Omental fat pad (tissue), 4 donors: ENCODE data around the gene ADAM12. TPM values are rescaled to one million over a fixed set of nuclear protein-coding genes. Genes with fewer than 3 reads are reported as not detected.
A peak's percentile ranks its signal among the peaks of the same experiment; 100 is the strongest.

Experiments
- ATAC-seq: fragments of 150-250 bp; one replicate; pipeline ENCODE4 v1.9.1; 2016; ENCODE audit warnings: mild to moderate bottlenecking, moderate library complexity; ENCODE audit not compliant: low FRiP score
- DNase-seq: peaks from one replicate; pipeline ENCODE4 v3.0.0-alpha.2; 2019; ENCODE audit warnings: low spot score
- CTCF ChIP-seq, 3 donors: fragments of 450-650 bp; IDR thresholded peaks; one replicate each; pipeline ENCODE4 v1.5.1; 2016 to 2017; ENCODE audit warnings: antibody characterized with exemption in 3 of 3, mild to moderate bottlenecking in 3 of 3, moderate library complexity in 2 of 3
- total RNA-seq, 4 donors: library from RNA; depleted of rRNA; stranded (reverse); fragments of >200 nt; gene quantifications; one replicate each; pipeline ENCODE4 v1.1.0, GENCODE V29; 2016

Gene ADAM12
- total RNA-seq, 4 donors from 2014 or later, result 4.9 to 24.4 (median 10.9) TPM

- no peak for DNase-seq
- peak; percentile 57 for ATAC-seq
- TF ChIP-seq CTCF (IDR thresholded peaks at IDR 0.05), result no peak
Measured at GRCh38 chr10:126421756-126422256, 33.5 kb upstream of the ADAM12 start.

DNA sequence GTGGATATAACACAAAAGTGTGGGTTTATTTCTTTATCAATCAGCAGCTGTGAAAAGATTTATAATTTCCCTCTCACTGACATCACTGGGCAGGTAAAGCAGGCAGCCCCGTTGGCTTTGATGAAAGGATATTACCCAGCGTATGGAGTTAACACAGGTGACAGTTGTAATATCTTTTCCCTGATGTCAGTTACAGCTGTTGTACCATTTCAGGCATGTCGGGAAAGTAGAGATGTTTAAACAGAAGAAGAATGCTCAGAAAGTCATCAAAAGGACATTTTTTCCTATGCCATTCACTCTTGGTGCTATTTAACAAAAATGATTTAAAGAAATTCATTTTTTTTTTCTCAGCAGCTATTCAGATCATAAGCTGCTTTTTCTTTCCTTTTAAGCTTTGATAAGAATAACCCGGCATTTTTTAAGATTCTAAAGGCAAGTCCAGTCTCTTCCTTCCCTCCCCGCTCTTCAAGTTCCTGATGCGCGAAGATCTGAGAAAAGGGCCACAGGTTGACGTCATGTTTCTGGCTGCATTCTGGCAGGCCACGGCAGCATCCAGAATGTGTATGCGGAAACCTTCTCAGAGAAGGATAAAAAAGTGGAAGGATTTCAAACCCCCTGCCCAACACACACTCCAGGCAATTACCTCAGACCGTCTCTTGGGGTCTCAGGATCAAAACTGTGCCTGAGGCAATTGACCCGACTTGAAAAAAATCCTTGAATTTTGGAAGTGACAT, 32.5 kb upstream of the ADAM12 start:
- DNase-seq (no peak), ATAC-seq (no peak)
- TF ChIP-seq CTCF (IDR thresholded peaks at IDR 0.05), result no peak

DNA sequence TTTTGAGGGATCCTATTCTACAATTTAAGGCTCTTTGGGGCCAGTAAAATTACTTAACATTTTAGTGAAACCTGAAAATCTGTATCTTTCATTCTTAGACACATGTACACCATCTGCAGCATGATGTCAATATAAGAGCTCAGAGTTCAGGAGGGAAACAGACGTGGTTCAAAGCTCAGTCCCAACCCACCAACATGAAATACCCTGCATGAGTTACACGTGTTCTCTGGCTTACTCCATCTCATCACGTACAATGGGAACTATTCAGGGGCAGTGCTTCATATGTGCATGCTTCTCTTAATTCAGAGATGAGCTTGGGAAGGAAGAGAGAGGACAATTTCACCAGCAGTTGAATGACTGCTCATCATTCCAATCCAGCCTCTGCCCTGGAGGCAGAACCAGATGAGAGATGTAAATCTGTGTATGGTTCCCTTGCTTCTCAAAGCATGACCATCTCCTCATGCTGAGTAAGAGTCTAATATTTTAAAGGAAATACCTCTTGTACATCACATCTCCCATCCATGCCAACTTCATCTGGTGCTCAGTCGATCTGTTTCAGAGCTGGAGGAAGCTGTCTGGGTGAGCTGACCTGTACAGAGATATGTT, 29.0 kb upstream of the ADAM12 start:
- TF ChIP-seq CTCF (IDR thresholded peaks at IDR 0.05), result no peak
- no peak for ATAC-seq
- DNase-seq, result no peak

DNA sequence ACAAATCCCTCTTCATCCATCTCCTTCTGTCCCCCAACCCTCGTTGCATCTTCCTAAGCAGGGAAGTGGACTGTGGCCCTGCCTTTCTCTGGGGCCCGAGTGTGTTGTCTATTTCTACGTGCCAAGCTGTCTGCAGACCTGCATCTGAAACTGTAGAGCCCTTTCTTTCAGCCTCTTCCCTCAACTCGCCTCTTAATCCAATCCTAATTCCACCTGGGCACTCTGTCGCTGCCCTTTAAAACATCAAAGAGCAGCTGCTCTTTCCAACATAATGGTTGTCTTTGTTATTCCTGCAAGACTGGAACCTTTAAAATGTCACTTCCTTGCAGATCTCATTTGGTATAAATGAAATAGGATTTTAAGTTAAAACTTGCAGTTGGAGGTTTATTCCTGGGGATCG, 21.5 kb upstream of the ADAM12 start:
- no peak for TF ChIP-seq CTCF (IDR thresholded peaks at IDR 0.05)
- no peak for ATAC-seq
- DNase-seq, result no peak

DNA sequence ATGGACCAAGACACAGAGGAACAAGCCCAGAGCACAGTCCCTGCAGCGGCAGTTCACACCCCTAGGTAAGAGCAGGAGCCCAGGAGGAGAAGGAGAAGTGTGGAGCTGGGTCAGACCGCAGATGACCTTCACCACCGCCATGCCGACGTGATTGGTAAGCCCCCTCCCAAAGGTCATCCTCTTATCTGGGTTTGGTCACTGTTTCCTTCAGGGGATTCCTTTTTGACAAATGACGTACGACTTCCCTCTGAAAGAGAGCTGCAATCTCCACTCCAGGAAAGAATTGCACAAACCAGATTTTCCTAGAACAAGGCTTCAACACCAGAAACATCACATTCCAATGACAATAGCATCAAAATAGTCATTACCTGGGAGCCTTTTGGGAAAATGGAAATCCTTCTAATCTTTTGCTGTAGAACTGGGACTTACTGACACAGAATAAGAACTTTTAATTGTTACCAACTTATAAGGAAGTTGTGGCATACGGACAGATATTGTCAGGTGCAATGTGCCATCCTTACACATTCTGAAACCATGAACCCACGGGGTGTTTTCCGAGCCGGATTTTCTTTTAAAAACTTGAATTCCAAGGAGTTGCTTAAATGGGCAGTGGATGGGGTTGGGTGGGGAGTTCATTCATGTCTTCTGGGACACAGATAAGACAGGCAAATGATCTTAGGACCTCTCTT, 20.8 kb upstream of the ADAM12 start:
- ATAC-seq (no peak), DNase-seq (no peak)
- TF ChIP-seq CTCF (IDR thresholded peaks at IDR 0.05), result no peak

GRCh38 chr10:126407831-126408230, 19.6 kb upstream of the ADAM12 start:
- no peak for DNase-seq
- no peak for TF ChIP-seq CTCF (IDR thresholded peaks at IDR 0.05)
- no peak for ATAC-seq
